GM12875 (cell line): ENCODE data around the gene NAIF1.

ENCODE experiments used
- H3K4me3 ChIP-seq: one replicate; pipeline ENCODE4 v1.5.1; 2011; ENCODE audit warnings: low read depth, low read length, control low read depth
- CTCF ChIP-seq: IDR thresholded peaks from 2 replicates; pipeline ENCODE4 v1.5.1; 2011; ENCODE audit warnings: low read depth, mild to moderate bottlenecking, control low read depth, inconsistent platforms, low read length, moderate library complexity, borderline replicate concordance; ENCODE audit not compliant: insufficient read depth

NAIF1 gene

DNA sequence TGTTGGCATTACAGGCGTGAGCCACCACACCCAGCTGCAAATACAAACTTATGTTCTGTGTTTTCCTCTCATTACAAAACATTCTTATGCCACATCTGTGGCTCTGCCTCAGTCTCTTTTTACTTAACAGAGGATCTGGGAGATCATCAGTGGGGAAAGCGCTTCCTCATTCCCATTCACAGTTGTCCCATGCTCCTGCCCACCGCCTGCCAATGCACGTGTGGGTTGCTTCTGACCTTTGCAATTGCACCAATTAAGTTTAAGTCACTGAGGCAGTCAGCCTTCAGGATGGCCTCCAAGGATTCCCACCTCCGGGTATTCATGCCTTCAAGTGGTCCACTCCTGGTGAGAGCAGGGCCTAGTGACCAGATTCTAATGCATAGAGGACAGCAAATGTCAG is 51.4 kb downstream of the NAIF1 start:
- no peak for TF ChIP-seq CTCF
- H3K4me3 ChIP-seq: no peak overlapping the region
